GM12878 (cell line): ENCODE results near the gene MARS1. TPM values are rescaled to one million over a fixed set of nuclear protein-coding genes. Genes with fewer than 3 reads are reported as not detected.

Source experiments
- CREB1 ChIP-seq: IDR thresholded peaks from 2 replicates; pipeline ENCODE4 v1.6.1; 2012; ENCODE audit warnings: low read depth, mild to moderate bottlenecking, inconsistent platforms
- EP300 ChIP-seq, 2 experiments: fragments of 150-350 bp in 1 of 2; IDR thresholded peaks; 2 replicates each; pipeline ENCODE4 v1.6.1; 2011 to 2012; ENCODE audit warnings: low read depth in 2 of 2, low read length in 2 of 2, borderline replicate concordance in 1 of 2, improper control_type of control experiment in 1 of 2, inconsistent platforms in 1 of 2; ENCODE audit not compliant: control insufficient read depth in 1 of 2
- HDGF ChIP-seq: fragments of 450-650 bp; IDR thresholded peaks from 2 replicates; pipeline ENCODE4 v1.6.1; 2016; ENCODE audit warnings: antibody characterized with exemption
- NR2C1 ChIP-seq: fragments of 450-650 bp; IDR thresholded peaks from 2 replicates; pipeline ENCODE4 v1.6.1; 2017; ENCODE audit warnings: antibody characterized with exemption, mild to moderate bottlenecking, moderate library complexity
- POLR2AphosphoS2 ChIP-seq: IDR thresholded peaks from 2 replicates; pipeline ENCODE4 v1.6.1; 2011; ENCODE audit warnings: low read depth, mild to moderate bottlenecking, low read length, improper control_type of control experiment, moderate library complexity
- RB1 ChIP-seq: fragments of 450-650 bp; formaldehyde crosslinking; IDR thresholded peaks from 2 replicates; pipeline ENCODE4 v1.6.1; 2017; ENCODE audit warnings: mild to moderate bottlenecking, borderline replicate concordance
- SPI1 ChIP-seq: IDR thresholded peaks from 2 replicates; pipeline ENCODE4 v1.6.1; 2011; ENCODE audit warnings: low read depth, mild to moderate bottlenecking, low read length, moderate library complexity, borderline replicate concordance; ENCODE audit not compliant: insufficient read depth
- TCF3 ChIP-seq: IDR thresholded peaks from 2 replicates; pipeline ENCODE4 v1.6.1; 2012; ENCODE audit warnings: low read depth, mild to moderate bottlenecking, low read length, borderline replicate concordance; ENCODE audit not compliant: insufficient read depth
- ZZZ3 ChIP-seq: IDR thresholded peaks from 2 replicates; pipeline ENCODE4 v1.6.1; 2011; ENCODE audit warnings: low read depth; ENCODE audit not compliant: control insufficient read depth, insufficient read length
- polyA plus RNA-seq, 11 experiments: library from polyadenylated mRNA; depleted of rRNA in 4 of 11; unstranded in 6 of 11; stranded (reverse) in 5 of 11; fragments of >200 nt; fragmentation: Nextera tagmentation in 4 of 11; fragmentation: Illumina TruSeq in 1 of 11; extraction: Ambion mirVana in 4 of 11; extraction: Trizol in 1 of 11; gene quantifications; 1 replicate in 1 of 11; 2 replicates in 10 of 11; pipeline versions ENCODE4 v1.2.1 to v1.2.3, GENCODE V29; 2011 to 2016; ENCODE audit warnings: inconsistent platforms in 2 of 11, missing spikeins in 2 of 11, low read depth in 1 of 11
- total RNA-seq, 4 experiments: library from RNA; depleted of rRNA in 3 of 4; stranded (reverse); fragments of >200 nt in 3 of 4; fragmentation: Illumina TruSeq in 1 of 4; extraction: Trizol in 1 of 4; gene quantifications; 2 replicates each; pipeline versions ENCODE4 v1.2.1 to v1.2.3, GENCODE V29; 2013 to 2021
- TF ChIP-seq, protein P1 (sequence below): IDR thresholded peaks from 2 replicates; pipeline ENCODE4 v1.6.1; 2011; ENCODE audit warnings: low read depth, low read length, improper control_type of control experiment, borderline replicate concordance
- TF ChIP-seq, protein P2 (sequence below): IDR thresholded peaks from 2 replicates; pipeline ENCODE4 v1.6.1; 2011; ENCODE audit warnings: borderline replicate concordance, low read depth, mild to moderate bottlenecking, moderate library complexity, mixed read lengths, low read length; ENCODE audit not compliant: insufficient read depth; ENCODE audit errors: extremely low read length
- TF ChIP-seq, protein P3 (sequence below): fragments of 450-650 bp; IDR thresholded peaks from 2 replicates; pipeline ENCODE4 v1.6.1; 2016; ENCODE audit warnings: mild to moderate bottlenecking
- TF ChIP-seq, protein P4 (sequence below): IDR thresholded peaks from 2 replicates; pipeline ENCODE4 v1.6.1; 2012; ENCODE audit warnings: mild to moderate bottlenecking, low read depth, low read length

The MARS1 gene
- total and polyA plus RNA-seq, 10 of the 15 experiments (the other 5 are each of a cell fraction or from before 2014, with no cell fraction given): 72.3 to 270 (median 153) TPM

DNA sequence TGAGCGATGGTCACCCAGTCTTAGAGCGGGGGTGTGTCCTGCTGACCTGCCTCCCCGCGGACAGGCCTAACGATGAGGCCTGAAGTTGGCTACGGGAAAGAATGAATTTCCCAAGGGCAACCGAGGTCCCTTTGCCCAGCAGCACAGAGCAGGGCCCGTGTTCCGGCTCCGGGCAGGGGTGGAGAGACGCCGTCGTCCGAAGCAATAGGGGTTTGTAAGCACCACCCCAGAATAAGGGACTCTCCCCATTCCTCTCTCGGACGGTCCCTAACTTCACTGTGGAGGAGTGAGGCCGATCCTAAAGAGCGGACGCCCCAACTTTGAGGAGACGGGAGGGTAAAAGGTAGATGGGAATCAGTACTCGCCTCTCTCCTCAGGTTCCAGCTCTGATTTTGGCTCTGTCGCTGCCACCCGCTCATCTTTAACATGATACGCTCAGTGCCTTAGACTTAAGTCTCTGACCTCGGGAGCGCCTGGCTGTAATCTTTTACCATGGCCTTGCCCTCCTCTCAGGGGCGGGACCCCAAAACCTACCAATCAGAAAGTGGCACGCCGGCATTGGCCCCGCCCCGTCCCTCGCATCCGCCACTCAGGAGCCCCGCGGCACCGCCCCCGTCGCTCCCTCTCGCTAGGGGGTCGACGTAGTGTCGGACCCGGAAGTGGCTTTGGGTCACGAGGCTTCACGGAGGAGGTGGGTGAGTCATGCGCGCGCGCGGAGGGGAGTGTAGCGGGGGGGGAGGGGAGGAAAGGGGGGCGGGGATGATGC is 32.4 kb downstream of the MARS1 start, which contains the start of gene DDIT3 (continued):
- TF ChIP-seq, protein P1, sequence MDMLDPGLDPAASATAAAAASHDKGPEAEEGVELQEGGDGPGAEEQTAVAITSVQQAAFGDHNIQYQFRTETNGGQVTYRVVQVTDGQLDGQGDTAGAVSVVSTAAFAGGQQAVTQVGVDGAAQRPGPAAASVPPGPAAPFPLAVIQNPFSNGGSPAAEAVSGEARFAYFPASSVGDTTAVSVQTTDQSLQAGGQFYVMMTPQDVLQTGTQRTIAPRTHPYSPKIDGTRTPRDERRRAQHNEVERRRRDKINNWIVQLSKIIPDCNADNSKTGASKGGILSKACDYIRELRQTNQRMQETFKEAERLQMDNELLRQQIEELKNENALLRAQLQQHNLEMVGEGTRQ: peak; percentile 48
- TF ChIP-seq, protein P2, sequence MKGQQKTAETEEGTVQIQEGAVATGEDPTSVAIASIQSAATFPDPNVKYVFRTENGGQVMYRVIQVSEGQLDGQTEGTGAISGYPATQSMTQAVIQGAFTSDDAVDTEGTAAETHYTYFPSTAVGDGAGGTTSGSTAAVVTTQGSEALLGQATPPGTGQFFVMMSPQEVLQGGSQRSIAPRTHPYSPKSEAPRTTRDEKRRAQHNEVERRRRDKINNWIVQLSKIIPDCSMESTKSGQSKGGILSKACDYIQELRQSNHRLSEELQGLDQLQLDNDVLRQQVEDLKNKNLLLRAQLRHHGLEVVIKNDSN: peak; percentile 85
- TF ChIP-seq ZZZ3 (no peak), POLR2AphosphoS2 (peak; percentile 99), EP300 (IDR thresholded peaks at IDR 0.05; ENCODE audit: borderline replicate concordance in 1 of 2, control insufficient read depth in 1 of 2, low read depth in 2 of 2, low read length in 2 of 2) (peak in 1 of 2 experiments; percentile 58; a peak in 1 of 4 replicates), SPI1 (no peak; the same call in 1 of the 2 replicates), NR2C1 (peak; percentile 55), HDGF (0 out of 2 replicates have a peak, but pooled peaks have one; percentile 26), TCF3 (peak; percentile 86; the same call in 1 of the 2 replicates), RB1 (peak; percentile 84), CREB1 (peak; percentile 83)
- TF ChIP-seq, protein P3, sequence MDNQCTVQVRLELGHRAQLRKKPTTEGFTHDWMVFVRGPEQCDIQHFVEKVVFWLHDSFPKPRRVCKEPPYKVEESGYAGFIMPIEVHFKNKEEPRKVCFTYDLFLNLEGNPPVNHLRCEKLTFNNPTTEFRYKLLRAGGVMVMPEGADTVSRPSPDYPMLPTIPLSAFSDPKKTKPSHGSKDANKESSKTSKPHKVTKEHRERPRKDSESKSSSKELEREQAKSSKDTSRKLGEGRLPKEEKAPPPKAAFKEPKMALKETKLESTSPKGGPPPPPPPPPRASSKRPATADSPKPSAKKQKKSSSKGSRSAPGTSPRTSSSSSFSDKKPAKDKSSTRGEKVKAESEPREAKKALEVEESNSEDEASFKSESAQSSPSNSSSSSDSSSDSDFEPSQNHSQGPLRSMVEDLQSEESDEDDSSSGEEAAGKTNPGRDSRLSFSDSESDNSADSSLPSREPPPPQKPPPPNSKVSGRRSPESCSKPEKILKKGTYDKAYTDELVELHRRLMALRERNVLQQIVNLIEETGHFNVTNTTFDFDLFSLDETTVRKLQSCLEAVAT: peak; percentile 90
- TF ChIP-seq, protein P4, sequence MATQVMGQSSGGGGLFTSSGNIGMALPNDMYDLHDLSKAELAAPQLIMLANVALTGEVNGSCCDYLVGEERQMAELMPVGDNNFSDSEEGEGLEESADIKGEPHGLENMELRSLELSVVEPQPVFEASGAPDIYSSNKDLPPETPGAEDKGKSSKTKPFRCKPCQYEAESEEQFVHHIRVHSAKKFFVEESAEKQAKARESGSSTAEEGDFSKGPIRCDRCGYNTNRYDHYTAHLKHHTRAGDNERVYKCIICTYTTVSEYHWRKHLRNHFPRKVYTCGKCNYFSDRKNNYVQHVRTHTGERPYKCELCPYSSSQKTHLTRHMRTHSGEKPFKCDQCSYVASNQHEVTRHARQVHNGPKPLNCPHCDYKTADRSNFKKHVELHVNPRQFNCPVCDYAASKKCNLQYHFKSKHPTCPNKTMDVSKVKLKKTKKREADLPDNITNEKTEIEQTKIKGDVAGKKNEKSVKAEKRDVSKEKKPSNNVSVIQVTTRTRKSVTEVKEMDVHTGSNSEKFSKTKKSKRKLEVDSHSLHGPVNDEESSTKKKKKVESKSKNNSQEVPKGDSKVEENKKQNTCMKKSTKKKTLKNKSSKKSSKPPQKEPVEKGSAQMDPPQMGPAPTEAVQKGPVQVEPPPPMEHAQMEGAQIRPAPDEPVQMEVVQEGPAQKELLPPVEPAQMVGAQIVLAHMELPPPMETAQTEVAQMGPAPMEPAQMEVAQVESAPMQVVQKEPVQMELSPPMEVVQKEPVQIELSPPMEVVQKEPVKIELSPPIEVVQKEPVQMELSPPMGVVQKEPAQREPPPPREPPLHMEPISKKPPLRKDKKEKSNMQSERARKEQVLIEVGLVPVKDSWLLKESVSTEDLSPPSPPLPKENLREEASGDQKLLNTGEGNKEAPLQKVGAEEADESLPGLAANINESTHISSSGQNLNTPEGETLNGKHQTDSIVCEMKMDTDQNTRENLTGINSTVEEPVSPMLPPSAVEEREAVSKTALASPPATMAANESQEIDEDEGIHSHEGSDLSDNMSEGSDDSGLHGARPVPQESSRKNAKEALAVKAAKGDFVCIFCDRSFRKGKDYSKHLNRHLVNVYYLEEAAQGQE: no peak
- TF ChIP-seq, all 136 proteins: peak for 62
